DMS53 treated with DMSO at 0.1 percent for 48 hours (cell line): ENCODE results near the gene ATP13A4.

Experiments
- DNase-seq: peaks from one replicate; lab custom pipeline; 2025; ENCODE audit not compliant: unreplicated experiment; lab: John Stamatoyannopoulos, UW

ATP13A4 gene

GRCh38 chr3:193554811-193555210, at the start of gene ATP13A4:
TSS of gene ATP13A4 (minus strand) at chr3:193554895. CDS start at chr3:193554799, 96 bp downstream.
- no peak for DNase-seq

GRCh38 chr3:193599393-193599792, 44.7 kb upstream of the ATP13A4 start:
- DNase-seq = no peak

- DNase-seq = no peak
Observed at GRCh38 chr3:193598202-193598601, 43.5 kb upstream of the ATP13A4 start.

GRCh38 chr3:193595939-193596487, 41.3 kb upstream of the ATP13A4 start:
- DNase-seq = no peak

GRCh38 chr3:193594946-193595689, 40.4 kb upstream of the ATP13A4 start:
- DNase-seq = no peak

GRCh38 chr3:193593668-193594030, 39.0 kb upstream of the ATP13A4 start:
- no peak for DNase-seq

GRCh38 chr3:193592841-193593667, 38.4 kb upstream of the ATP13A4 start, which contains the start of gene OPA1:
TSS of gene OPA1 (plus strand) at chr3:193593208. CDS start at chr3:193593378, 170 bp downstream.
- DNase-seq = peak; percentile 93

GRCh38 chr3:193590088-193590856, 35.6 kb upstream of the ATP13A4 start:
- DNase-seq = no peak

- DNase-seq = no peak
Observed at GRCh38 chr3:193589616-193590015, 34.9 kb upstream of the ATP13A4 start.

- DNase-seq = no peak
Observed at GRCh38 chr3:193589129-193589528, 34.4 kb upstream of the ATP13A4 start.

GRCh38 chr3:193586526-193586925, 31.8 kb upstream of the ATP13A4 start:
- no peak for DNase-seq

GRCh38 chr3:193585530-193585929, 30.8 kb upstream of the ATP13A4 start:
- no peak for DNase-seq

- DNase-seq = no peak
Observed at GRCh38 chr3:193574488-193575070, 19.9 kb upstream of the ATP13A4 start.

- no peak for DNase-seq
Observed at GRCh38 chr3:193573403-193574191, 18.9 kb upstream of the ATP13A4 start.

GRCh38 chr3:193572426-193572908, 17.8 kb upstream of the ATP13A4 start:
- DNase-seq = peak; percentile 63

- no peak for DNase-seq
Observed at GRCh38 chr3:193569119-193569518, 14.4 kb upstream of the ATP13A4 start.

GRCh38 chr3:193564012-193564411, 9.3 kb upstream of the ATP13A4 start:
- DNase-seq = no peak

GRCh38 chr3:193563426-193563825, 8.7 kb upstream of the ATP13A4 start:
- no peak for DNase-seq

GRCh38 chr3:193560870-193561269, 6.2 kb upstream of the ATP13A4 start:
- DNase-seq = no peak

- DNase-seq = no peak
Observed at GRCh38 chr3:193560091-193560490, 5.4 kb upstream of the ATP13A4 start.
